Type B pancreatic cell (in vitro differentiated cells): ENCODE data around the gene COL4A2. TPM values are rescaled to one million over a fixed set of nuclear protein-coding genes. Genes with fewer than 3 reads are reported as not detected.
"Not testable (repeated sequence)": the region's sequence is repeated elsewhere in the genome, so short reads cannot be mapped to it uniquely, and the experiment has no call there.

Experiments used
- DNase-seq: peaks from one replicate; pipeline ENCODE4 v3.0.0; 2021; ENCODE audit warnings: mixed read lengths; ENCODE audit not compliant: unreplicated experiment; ENCODE audit errors: extremely low spot score
- H3K27ac Mint-ChIP-seq: 2 replicates; pipeline ENCODE4 v1.8.0; 2021; ENCODE audit warnings: mild to moderate bottlenecking, mixed read lengths
- H3K27me3 Mint-ChIP-seq: 2 replicates; pipeline ENCODE4 v1.8.0; 2021; ENCODE audit warnings: mixed read lengths
- H3K36me3 Mint-ChIP-seq: 2 replicates; pipeline ENCODE4 v1.8.0; 2021; ENCODE audit warnings: mixed read lengths
- H3K4me1 Mint-ChIP-seq: one replicate; pipeline ENCODE4 v1.8.0; 2021; ENCODE audit warnings: mixed read lengths; ENCODE audit not compliant: unreplicated experiment
- H3K4me3 Mint-ChIP-seq: 2 replicates; pipeline ENCODE4 v1.8.0; 2021; ENCODE audit warnings: mild to moderate bottlenecking, mixed read lengths
- H3K9me3 Mint-ChIP-seq: 2 replicates; pipeline ENCODE4 v1.8.0; 2021; ENCODE audit warnings: mixed read lengths
- total RNA-seq: library from RNA; stranded (reverse); gene quantifications from 2 replicates; pipeline ENCODE4 v1.2.1, GENCODE V29; 2021; ENCODE audit warnings: low replicate concordance
- TF ChIP-seq, protein P1 (sequence below): fragments of 200-600 bp; sonication (generic); conservative IDR thresholded peaks from 2 replicates; pipeline ENCODE4 v1.5.0; 2021; ENCODE audit warnings: antibody characterized with exemption, mild to moderate bottlenecking

The COL4A2 gene
- total RNA-seq, 1 donor from 2014 or later: 145 TPM

DNA sequence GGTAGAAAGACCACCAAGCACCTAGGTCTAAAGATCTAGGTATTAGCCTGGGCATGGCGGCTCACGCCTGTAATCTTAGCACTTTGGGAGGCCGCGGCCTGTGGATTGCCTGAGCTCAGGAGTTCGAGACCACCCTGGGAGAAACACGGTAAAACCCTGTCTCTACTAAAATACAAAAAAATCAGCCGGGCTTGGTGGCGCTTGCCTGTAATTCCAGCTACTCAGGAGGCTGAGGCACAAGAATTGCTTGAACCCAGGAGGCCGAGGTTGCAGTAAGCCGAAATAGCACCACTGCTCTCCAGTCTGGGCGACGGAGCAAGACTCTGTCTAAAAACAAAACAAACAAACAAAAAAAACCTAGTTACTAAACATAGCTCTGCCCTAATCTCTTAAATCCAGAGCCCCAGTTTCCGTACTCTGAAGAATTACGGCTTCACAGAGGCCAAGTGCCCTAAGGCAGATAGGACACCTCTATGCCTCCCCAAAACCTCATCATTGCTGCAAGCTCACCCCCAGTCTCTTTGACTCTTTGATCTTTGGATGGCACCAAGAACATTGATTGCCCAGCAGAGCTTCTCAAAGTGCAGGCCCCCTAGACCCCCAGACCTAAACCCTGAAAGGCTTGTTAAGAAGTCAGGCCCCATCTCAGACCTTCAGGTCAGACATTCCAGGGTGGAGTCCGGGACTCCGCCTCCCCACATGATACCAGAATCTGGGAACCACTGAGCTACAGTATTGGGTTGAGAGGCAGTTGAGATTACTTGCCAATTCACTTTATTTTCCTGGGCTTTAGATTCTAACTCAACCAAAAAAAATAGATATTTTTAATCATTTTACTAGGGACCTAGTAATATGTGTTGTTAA, 2.8 kb downstream of the COL4A2 start:
- H3K27ac Mint-ChIP-seq: no peak overlapping the region
- TF ChIP-seq, protein P1, sequence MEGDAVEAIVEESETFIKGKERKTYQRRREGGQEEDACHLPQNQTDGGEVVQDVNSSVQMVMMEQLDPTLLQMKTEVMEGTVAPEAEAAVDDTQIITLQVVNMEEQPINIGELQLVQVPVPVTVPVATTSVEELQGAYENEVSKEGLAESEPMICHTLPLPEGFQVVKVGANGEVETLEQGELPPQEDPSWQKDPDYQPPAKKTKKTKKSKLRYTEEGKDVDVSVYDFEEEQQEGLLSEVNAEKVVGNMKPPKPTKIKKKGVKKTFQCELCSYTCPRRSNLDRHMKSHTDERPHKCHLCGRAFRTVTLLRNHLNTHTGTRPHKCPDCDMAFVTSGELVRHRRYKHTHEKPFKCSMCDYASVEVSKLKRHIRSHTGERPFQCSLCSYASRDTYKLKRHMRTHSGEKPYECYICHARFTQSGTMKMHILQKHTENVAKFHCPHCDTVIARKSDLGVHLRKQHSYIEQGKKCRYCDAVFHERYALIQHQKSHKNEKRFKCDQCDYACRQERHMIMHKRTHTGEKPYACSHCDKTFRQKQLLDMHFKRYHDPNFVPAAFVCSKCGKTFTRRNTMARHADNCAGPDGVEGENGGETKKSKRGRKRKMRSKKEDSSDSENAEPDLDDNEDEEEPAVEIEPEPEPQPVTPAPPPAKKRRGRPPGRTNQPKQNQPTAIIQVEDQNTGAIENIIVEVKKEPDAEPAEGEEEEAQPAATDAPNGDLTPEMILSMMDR: no peak
- peaks cover 8% of the 10 kb centered on the region for H3K36me3 Mint-ChIP-seq
- DNase-seq: peak; percentile 22
- peaks cover 26% of the 10 kb centered on the region for H3K27me3 Mint-ChIP-seq
- H3K4me1 Mint-ChIP-seq: peaks cover 37% of the 10 kb centered on the region
- no peaks in the 10 kb centered on the region for H3K9me3 Mint-ChIP-seq
- peak overlapping the region; percentile 54 for H3K4me3 Mint-ChIP-seq

DNA sequence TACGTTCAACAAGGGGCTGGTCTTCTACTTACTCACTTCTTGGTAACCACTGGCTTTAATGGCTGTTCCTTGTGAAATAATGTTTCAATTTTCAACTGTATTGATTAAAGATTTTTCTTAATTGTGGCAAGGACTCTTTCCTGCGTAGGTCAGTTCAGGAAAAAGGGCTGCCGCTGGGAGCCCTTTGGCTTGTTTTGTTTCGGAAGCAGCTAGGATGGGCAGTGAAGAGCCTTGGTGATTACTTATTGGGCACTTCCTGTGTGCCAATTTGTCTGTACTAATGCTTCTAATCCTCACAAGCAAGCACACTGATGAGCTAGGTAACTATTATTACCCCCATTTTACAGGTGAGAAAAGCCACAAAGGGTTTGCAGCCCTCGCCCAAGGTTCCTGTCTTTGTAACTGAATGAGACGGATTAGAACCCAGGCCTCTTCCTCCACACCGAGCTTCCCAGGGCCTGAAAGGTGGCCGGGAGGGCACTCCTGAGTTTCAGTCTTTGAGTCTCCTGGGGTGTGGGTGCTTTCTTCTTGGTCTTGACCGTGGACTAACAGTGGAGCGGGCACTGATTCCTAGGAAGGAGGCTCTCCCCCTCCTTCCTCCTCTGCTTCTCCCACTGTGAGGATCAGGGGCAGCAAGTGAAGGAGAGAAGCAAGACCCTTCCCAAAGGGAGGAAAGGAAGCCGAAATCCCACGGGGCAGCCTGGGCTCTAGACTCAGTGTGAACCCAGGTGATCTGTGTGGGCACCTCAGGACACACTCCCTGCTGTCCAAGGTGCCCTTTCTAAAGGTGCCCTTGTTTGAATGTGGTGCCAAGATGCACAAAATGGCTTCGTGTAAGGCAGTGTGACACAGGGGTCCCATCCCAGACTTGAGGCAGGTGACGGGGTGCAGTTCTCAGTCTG, 3.7 kb downstream of the COL4A2 start:
- no peaks in the 10 kb centered on the region for H3K9me3 Mint-ChIP-seq
- H3K27me3 Mint-ChIP-seq: peaks cover 17% of the 10 kb centered on the region
- no peak overlapping the region for H3K27ac Mint-ChIP-seq
- H3K4me3 Mint-ChIP-seq: no peak overlapping the region
- TF ChIP-seq, protein P1: no peak
- H3K36me3 Mint-ChIP-seq: peaks cover 8% of the 10 kb centered on the region
- DNase-seq: peak; percentile 45
- peaks cover 28% of the 10 kb centered on the region for H3K4me1 Mint-ChIP-seq

DNA sequence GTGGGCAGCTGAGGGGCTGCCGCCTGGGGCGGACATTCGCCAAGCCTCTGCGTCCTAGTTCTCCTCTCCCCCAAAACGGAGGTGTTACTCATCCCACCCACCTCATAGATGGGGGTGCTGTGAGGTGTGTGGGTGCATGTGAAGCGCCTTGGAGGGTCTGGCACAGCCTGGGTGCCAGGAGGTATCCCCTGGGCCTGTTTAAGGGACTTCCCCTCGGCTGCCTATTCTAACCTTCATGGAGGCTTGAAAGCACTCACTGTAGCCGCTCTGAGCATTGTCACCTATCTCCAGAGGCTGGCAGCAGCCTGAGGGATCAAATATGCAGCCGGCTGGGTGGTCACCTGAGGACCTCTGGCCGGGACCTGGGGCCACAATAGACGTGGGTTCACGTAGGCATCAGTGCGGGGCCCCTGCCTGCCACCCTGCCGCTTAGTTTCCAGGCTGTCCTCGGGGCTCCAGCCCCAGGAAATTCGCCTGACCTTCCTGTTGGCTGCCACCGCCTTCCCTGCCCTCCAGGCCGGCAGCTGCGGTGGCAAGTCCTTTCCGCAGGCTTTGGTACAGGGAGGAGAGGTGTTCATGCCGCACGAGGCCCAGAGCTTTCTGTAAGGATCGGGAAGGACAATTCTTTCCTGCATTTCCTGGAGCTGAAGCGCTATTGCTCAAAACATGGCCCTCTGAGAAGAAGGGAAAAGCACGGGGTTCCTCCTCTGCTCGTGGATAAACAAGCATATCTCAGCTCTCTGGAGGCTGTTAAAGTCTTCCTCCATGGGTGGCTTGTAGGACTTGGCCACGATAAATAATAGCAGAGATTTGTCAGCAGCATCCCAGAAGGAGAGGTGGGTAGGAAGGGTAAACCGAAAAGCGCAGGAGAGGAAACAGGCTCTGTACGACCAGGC, 4.6 kb downstream of the COL4A2 start:
- peaks cover 25% of the 10 kb centered on the region for H3K4me1 Mint-ChIP-seq
- peak; percentile 54 for DNase-seq
- TF ChIP-seq, protein P1: no peak
- no peak overlapping the region for H3K4me3 Mint-ChIP-seq
- peaks cover 15% of the 10 kb centered on the region for H3K27me3 Mint-ChIP-seq
- H3K27ac Mint-ChIP-seq: no peak overlapping the region
- H3K36me3 Mint-ChIP-seq: peaks cover 8% of the 10 kb centered on the region
- H3K9me3 Mint-ChIP-seq: no peaks in the 10 kb centered on the region

- no peak overlapping the region for H3K4me3 Mint-ChIP-seq
- TF ChIP-seq, protein P1: no peak
- H3K9me3 Mint-ChIP-seq: no peaks in the 10 kb centered on the region
- peak; percentile 50 for DNase-seq
- peaks cover 15% of the 10 kb centered on the region for H3K27me3 Mint-ChIP-seq
- H3K36me3 Mint-ChIP-seq: peaks cover 13% of the 10 kb centered on the region
- peaks cover 25% of the 10 kb centered on the region for H3K4me1 Mint-ChIP-seq
- no peak overlapping the region for H3K27ac Mint-ChIP-seq
These were observed 5.4 kb downstream of the COL4A2 start for GRCh38 chr13:110312339-110313031.

GRCh38 chr13:110313261-110313660, 6.2 kb downstream of the COL4A2 start:
- H3K36me3 Mint-ChIP-seq: peaks cover 13% of the 10 kb centered on the region
- not testable (repeated sequence) for DNase-seq, H3K27me3 Mint-ChIP-seq, H3K4me3 Mint-ChIP-seq, H3K9me3 Mint-ChIP-seq, H3K27ac Mint-ChIP-seq
- H3K4me1 Mint-ChIP-seq: peaks cover 23% of the 10 kb centered on the region

GRCh38 chr13:110313733-110314132, 6.6 kb downstream of the COL4A2 start:
- H3K27me3 Mint-ChIP-seq, H3K27ac Mint-ChIP-seq, H3K9me3 Mint-ChIP-seq: not testable (repeated sequence)
- peaks cover 13% of the 10 kb centered on the region for H3K36me3 Mint-ChIP-seq
- peaks cover 18% of the 10 kb centered on the region for H3K4me1 Mint-ChIP-seq
- peak; percentile 49 for DNase-seq
- peak overlapping the region; percentile 28 for H3K4me3 Mint-ChIP-seq
